CD14-positive monocyte (primary cell): ENCODE results near the gene EYS. TPM values are rescaled to one million over a fixed set of nuclear protein-coding genes. Genes with fewer than 3 reads are reported as not detected.

Experiments
- DNase-seq, 3 donors: peaks; one replicate each; pipeline ENCODE4 v3.0.0-alpha.2; 2011 to 2022
- H2AFZ ChIP-seq: 2 replicates; pipeline ENCODE4 v1.6.0; 2012; ENCODE audit warnings: mild to moderate bottlenecking, low read depth, low read length, inconsistent platforms; ENCODE audit not compliant: insufficient read depth, poor library complexity, severe bottlenecking
- H3K27ac ChIP-seq, 2 donors: 1 replicate in 1 of 2; 2 replicates in 1 of 2; pipeline ENCODE4 v1.5.1; 2012 to 2013; ENCODE audit warnings: low read length in 2 of 2, control low read depth in 1 of 2, inconsistent platforms in 1 of 2, low read depth in 1 of 2, mild to moderate bottlenecking in 1 of 2
- H3K27me3 ChIP-seq, 2 donors: one replicate each; pipeline versions ENCODE4 v1.6.0 to v1.6.1; 2011 to 2013; ENCODE audit warnings: low read length in 2 of 2; ENCODE audit not compliant: control insufficient read depth in 2 of 2, insufficient read depth in 2 of 2
- H3K36me3 ChIP-seq, 2 donors: replicated peaks in 1 of 2; 1 replicate in 1 of 2; 2 replicates in 1 of 2; pipeline versions ENCODE4 v1.5.1 to v1.6.1; 2012 to 2013; ENCODE audit warnings: low read length in 2 of 2, control low read depth in 1 of 2, inconsistent platforms in 1 of 2, mild to moderate bottlenecking in 1 of 2; ENCODE audit not compliant: insufficient read depth in 2 of 2, control insufficient read depth in 1 of 2
- H3K4me1 ChIP-seq, 2 donors: 1 replicate in 1 of 2; 2 replicates in 1 of 2; pipeline versions ENCODE4 v1.5.1 to v1.6.1; 2012 to 2013; ENCODE audit warnings: low read length in 2 of 2, control low read depth in 1 of 2, inconsistent platforms in 1 of 2, mild to moderate bottlenecking in 1 of 2, moderate library complexity in 1 of 2; ENCODE audit not compliant: insufficient read depth in 2 of 2, control insufficient read depth in 1 of 2
- H3K4me2 ChIP-seq: replicated peaks from 2 replicates; pipeline ENCODE3; 2012; ENCODE audit warnings: low read length, moderate library complexity, mild to moderate bottlenecking; ENCODE audit not compliant: poor library complexity, severe bottlenecking; ENCODE audit errors: extremely low read depth
- H3K4me3 ChIP-seq, 3 experiments: fragments of 200-600 bp in 1 of 3; sonication (generic) in 1 of 3; replicated peaks in 1 of 3; 1 replicate in 2 of 3; 2 replicates in 1 of 3; pipeline ENCODE4 v1.5.1; 2011 to 2013; ENCODE audit warnings: low read length in 3 of 3, mild to moderate bottlenecking in 3 of 3, control low read depth in 2 of 3, low read depth in 2 of 3, inconsistent platforms in 1 of 3, moderate library complexity in 1 of 3
- H3K79me2 ChIP-seq: 2 replicates; pipeline ENCODE4 v1.6.0; 2012; ENCODE audit warnings: mild to moderate bottlenecking, control low read depth, inconsistent platforms, low read length, moderate library complexity; ENCODE audit not compliant: insufficient read depth
- H3K9ac ChIP-seq: 2 replicates; pipeline ENCODE4 v1.6.0; 2017; ENCODE audit warnings: low read length, mild to moderate bottlenecking; ENCODE audit not compliant: insufficient read depth, poor library complexity, severe bottlenecking
- H3K9me3 ChIP-seq, 2 donors: replicated peaks in 1 of 2; 1 replicate in 1 of 2; 2 replicates in 1 of 2; pipeline versions ENCODE4 v1.5.1 to v1.6.1; 2012 to 2013; ENCODE audit warnings: low read length in 2 of 2, control low read depth in 1 of 2; ENCODE audit not compliant: control insufficient read depth in 1 of 2, insufficient read depth in 1 of 2
- H4K20me1 ChIP-seq: 2 replicates; pipeline ENCODE4 v1.6.0; 2012; ENCODE audit warnings: mild to moderate bottlenecking, low read length, control low read depth, moderate library complexity; ENCODE audit not compliant: insufficient read depth
- H3K27ac Mint-ChIP-seq, 7 donors: one replicate each; pipeline ENCODE4 v1.8.0; 2020; ENCODE audit warnings: mild to moderate bottlenecking in 7 of 7, mixed read lengths in 7 of 7, moderate library complexity in 6 of 7, inconsistent platforms in 2 of 7
- H3K27me3 Mint-ChIP-seq, 3 donors: one replicate each; pipeline ENCODE4 v1.8.0; 2021 to 2022; ENCODE audit warnings: low read depth in 3 of 3, mild to moderate bottlenecking in 3 of 3, mixed read lengths in 3 of 3, moderate library complexity in 3 of 3, inconsistent platforms in 1 of 3
- H3K36me3 Mint-ChIP-seq, 2 donors: one replicate each; pipeline ENCODE4 v1.8.0; 2020; ENCODE audit warnings: mixed read lengths in 2 of 2, inconsistent platforms in 1 of 2, mild to moderate bottlenecking in 1 of 2
- H3K4me1 Mint-ChIP-seq: one replicate; pipeline ENCODE4 v1.8.0; 2020; ENCODE audit warnings: mild to moderate bottlenecking, mixed read lengths
- H3K4me3 Mint-ChIP-seq, 2 donors: one replicate each; pipeline ENCODE4 v1.8.0; 2020; ENCODE audit warnings: mild to moderate bottlenecking in 2 of 2, mixed read lengths in 2 of 2, moderate library complexity in 1 of 2
- H3K9me3 Mint-ChIP-seq, 7 donors: one replicate each; pipeline ENCODE4 v1.8.0; 2020 to 2022; ENCODE audit warnings: mixed read lengths in 7 of 7, mild to moderate bottlenecking in 6 of 7, moderate library complexity in 6 of 7, inconsistent platforms in 2 of 7
- WGBS: methylation state at CpG from one replicate; pipeline ENCODE4 v1.1.5; 2013; ENCODE audit warnings: missing lambda C conversion rate; ENCODE audit not compliant: insufficient coverage; 5-methylcytosine and 5-hydroxymethylcytosine counted together
- intact Hi-C, 2 donors: fragments of 100-400 bp; cut with micrococcal nuclease; formaldehyde crosslinking; loops; one replicate each; pipeline versions ENCODE4 v1.15.0 to v1.15.1; 2023
- polyA plus RNA-seq, 3 donors: library from polyadenylated mRNA; depleted of rRNA in 1 of 3; unstranded in 2 of 3; stranded (reverse) in 1 of 3; fragments of 300-500 nt in 2 of 3; fragments of >200 nt in 1 of 3; fragmentation: Illumina TruSeq in 2 of 3; gene quantifications; 1 replicate in 2 of 3; 2 replicates in 1 of 3; pipeline ENCODE4 v1.2.3, GENCODE V29; 2012 to 2021
- TF ChIP-seq, protein P1 (sequence below): fragments of 200-600 bp; IDR thresholded peaks from one replicate; pipeline ENCODE4 v1.8.0; 2022; ENCODE audit warnings: antibody characterized with exemption, mild to moderate bottlenecking

The EYS gene
- polyA plus RNA-seq, 3 donors, result 0.01 to 0.03 TPM; not detected in 1

DNA sequence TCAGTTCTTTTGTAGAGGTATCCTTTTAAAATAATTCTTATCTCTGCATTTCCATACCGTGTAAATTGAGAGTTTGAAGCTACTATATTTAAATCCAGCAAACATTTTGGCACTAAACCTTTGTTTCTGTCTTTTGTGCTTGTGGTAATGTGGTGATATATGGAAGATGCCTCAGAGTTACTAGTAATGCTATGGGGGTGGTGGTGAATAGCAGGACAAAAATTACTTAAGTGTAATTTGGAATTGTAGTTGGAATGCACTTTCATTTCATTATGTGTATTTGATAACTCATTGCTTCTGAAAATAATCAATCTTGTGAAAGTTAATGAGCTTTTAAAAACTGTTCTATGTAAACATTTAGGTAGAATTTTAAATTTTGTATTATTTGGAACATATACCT lies 1666.9 kb downstream of the EYS start:
- Histone ChIP-seq H3K9me3 (no peaks in the 10 kb centered on the region), H3K4me1 (no peaks in the 10 kb centered on the region), H3K36me3 (no peaks in the 10 kb centered on the region), H2AFZ (no peak overlapping the region), H3K9ac (no peak overlapping the region), H3K27me3 (no peaks in the 10 kb centered on the region), H4K20me1 (no peaks in the 10 kb centered on the region), H3K4me3 (no peak overlapping the region), H3K79me2 (no peaks in the 10 kb centered on the region), H3K27ac (no peak overlapping the region), H3K4me2 (no peak overlapping the region)
- no CpG with 5 or more reads among the region's 1 CpG for WGBS
- no peak overlapping the region for H3K4me3 Mint-ChIP-seq
- DNase-seq, result no peak
- TF ChIP-seq, protein P1, sequence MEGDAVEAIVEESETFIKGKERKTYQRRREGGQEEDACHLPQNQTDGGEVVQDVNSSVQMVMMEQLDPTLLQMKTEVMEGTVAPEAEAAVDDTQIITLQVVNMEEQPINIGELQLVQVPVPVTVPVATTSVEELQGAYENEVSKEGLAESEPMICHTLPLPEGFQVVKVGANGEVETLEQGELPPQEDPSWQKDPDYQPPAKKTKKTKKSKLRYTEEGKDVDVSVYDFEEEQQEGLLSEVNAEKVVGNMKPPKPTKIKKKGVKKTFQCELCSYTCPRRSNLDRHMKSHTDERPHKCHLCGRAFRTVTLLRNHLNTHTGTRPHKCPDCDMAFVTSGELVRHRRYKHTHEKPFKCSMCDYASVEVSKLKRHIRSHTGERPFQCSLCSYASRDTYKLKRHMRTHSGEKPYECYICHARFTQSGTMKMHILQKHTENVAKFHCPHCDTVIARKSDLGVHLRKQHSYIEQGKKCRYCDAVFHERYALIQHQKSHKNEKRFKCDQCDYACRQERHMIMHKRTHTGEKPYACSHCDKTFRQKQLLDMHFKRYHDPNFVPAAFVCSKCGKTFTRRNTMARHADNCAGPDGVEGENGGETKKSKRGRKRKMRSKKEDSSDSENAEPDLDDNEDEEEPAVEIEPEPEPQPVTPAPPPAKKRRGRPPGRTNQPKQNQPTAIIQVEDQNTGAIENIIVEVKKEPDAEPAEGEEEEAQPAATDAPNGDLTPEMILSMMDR, result no peak
- intact Hi-C loops, result no loop called here
- no peak overlapping the region for H3K27ac Mint-ChIP-seq
- peaks cover 0 to 4% (median 0%) of the 10 kb centered on the region in 7 donors for H3K9me3 Mint-ChIP-seq
- H3K27me3 Mint-ChIP-seq, result peaks cover 0 to 2% (median 0%) of the 10 kb centered on the region in 3 donors
- H3K36me3 Mint-ChIP-seq, result no peaks in the 10 kb centered on the region
- no peaks in the 10 kb centered on the region for H3K4me1 Mint-ChIP-seq

DNA sequence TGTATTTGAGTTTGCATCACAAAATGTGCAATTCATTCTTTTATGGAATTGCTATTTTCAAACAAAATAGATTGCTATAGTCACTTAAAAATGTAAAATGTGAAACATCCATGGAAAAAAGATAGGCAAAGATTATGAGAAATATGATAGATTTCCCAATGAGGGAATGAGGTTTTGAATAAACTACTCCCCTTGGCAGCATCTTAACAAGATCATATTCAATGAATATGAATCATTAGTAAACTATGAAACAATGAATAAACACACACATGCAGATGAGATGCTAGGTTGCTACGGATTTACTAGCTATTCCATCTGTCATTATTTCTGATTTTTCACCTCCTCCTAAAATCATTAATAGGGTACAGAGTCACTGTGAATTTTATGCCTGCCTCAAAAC lies 1669.6 kb downstream of the EYS start:
- H3K36me3 ChIP-seq, result no peaks in the 10 kb centered on the region
- no peak overlapping the region for H3K4me3 ChIP-seq
- no peaks in the 10 kb centered on the region for H3K27me3 ChIP-seq
- no peak overlapping the region for H3K27ac ChIP-seq
- no CpG with 5 or more reads among the region's 1 CpG for WGBS
- no peaks in the 10 kb centered on the region for H3K79me2 ChIP-seq
- no peaks in the 10 kb centered on the region for H3K9me3 ChIP-seq
- TF ChIP-seq, protein P1, result no peak
- H2AFZ ChIP-seq, result no peak overlapping the region
- no peak overlapping the region for H3K4me2 ChIP-seq
- H3K36me3 Mint-ChIP-seq, result no peaks in the 10 kb centered on the region
- H3K27me3 Mint-ChIP-seq, result peaks cover 0 to 2% (median 0%) of the 10 kb centered on the region in 3 donors
- H3K4me1 ChIP-seq, result no peaks in the 10 kb centered on the region
- no peaks in the 10 kb centered on the region for H4K20me1 ChIP-seq
- intact Hi-C loops, result no loop called here
- H3K27ac Mint-ChIP-seq, result no peak overlapping the region
- no peak overlapping the region for H3K9ac ChIP-seq
- DNase-seq, result no peak
- H3K4me3 Mint-ChIP-seq, result no peak overlapping the region
- H3K9me3 Mint-ChIP-seq, result peaks cover 0 to 4% (median 0%) of the 10 kb centered on the region in 7 donors
- no peaks in the 10 kb centered on the region for H3K4me1 Mint-ChIP-seq
